GM21717 (cell line): ENCODE measurements around the gene AATK.

Experiments used
- ATAC-seq: cut with Tn5 transposase; IDR thresholded peaks from one replicate; pipeline ENCODE4 v1.9.1; 2021; ENCODE audit warnings: mild to moderate bottlenecking, moderate library complexity; ENCODE audit not compliant: unreplicated experiment

The AATK gene

DNA sequence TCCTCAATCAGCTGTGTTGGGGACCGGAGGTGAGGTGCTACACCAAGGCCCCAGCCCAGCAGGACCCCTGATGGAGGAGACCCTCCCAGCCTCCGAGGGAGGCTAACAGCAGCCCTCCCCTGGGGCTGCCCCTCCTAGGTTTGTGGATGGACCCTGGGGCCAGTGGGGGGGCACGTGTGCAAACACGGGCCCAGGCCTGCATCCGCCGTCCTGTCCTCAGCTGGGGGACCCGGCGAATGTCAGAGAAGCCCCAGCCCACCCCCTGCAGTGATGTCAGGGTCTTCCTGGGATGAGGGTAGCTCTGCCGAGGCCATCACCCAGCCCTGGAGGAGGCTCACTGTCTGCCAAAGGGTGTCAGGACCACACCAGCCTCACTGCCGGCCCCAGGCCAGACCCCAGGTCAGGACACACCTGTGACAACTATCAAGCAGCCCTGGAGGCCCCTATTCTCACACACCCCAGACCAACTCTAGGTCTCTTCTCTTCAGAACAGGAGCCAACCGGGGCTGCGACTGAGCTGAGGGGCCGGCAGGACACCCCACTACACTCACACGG lies 30.0 kb upstream of the AATK start:
- ATAC-seq = no peak

DNA sequence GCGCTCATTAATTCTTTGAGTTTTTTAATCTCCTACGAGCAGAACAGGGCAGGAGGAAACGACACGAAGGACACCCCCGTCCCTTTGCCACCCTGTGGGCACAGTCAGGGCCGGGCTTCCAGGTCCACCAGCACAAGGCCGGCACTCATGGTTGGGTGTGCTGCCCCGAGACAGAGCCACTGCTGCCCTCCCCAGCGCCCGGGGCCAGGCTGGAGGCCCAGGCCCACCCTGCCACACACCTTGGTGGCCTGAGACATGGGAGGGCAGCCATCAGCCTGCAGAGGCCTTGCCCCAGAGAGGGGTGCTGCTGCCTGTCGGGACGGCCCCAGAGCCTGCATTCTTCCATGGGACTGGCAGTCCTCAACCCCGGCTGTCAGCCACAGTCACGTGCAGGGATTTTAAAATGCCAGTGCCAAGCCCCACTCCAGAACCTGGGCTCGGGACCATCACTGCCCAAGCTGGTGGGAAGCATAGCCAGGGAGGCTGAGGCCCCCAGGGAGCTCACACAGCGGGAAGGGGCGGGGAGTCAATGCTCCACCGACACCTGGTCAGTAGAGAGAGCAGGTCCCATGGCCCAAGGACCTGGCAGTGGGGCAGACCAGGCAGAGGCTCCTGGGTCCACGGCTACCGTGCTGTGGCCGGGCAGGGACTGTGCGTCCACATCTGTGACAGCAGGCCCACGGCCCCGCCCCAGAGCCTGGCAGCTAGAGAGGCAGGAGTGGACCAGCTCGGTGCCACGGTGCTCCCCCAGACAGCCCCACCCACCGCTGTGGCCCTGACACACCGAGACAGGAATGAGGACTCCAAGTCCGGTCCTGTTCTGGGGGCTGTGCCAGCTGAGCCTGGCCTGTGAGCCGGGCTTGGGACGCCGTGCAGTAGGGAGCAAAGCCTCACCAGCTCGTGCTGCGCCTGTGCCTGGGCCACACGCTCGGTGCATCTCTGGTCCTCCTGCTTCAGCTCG lies 29.2 kb upstream of the AATK start:
- no peak for ATAC-seq

DNA sequence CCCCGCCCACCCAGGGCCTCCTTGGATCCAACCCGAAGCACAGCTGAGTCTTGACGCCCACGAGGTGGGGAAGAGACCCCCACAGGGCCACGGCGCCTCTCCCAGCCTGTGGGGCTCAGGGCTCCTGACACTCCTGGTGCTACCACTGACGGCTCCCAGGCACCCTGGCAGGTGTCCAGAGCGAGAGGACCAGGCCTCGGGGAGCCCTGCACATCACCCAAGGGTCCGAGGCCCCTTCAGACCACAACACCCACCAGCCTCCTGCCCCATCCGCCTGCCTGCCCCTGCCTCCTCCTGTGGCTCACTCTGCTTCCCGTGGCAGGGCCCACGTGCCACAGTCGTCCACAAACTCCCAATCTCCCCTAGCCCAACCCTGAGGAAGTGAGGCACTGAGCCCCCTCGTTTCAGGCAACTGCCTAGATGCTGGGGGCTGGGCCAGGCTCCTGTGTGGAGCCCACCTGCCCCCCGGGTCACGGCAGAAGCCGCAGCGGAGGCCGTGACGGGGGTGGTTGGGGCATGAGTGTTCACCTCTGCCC lies 28.3 kb upstream of the AATK start:
- no peak for ATAC-seq

DNA sequence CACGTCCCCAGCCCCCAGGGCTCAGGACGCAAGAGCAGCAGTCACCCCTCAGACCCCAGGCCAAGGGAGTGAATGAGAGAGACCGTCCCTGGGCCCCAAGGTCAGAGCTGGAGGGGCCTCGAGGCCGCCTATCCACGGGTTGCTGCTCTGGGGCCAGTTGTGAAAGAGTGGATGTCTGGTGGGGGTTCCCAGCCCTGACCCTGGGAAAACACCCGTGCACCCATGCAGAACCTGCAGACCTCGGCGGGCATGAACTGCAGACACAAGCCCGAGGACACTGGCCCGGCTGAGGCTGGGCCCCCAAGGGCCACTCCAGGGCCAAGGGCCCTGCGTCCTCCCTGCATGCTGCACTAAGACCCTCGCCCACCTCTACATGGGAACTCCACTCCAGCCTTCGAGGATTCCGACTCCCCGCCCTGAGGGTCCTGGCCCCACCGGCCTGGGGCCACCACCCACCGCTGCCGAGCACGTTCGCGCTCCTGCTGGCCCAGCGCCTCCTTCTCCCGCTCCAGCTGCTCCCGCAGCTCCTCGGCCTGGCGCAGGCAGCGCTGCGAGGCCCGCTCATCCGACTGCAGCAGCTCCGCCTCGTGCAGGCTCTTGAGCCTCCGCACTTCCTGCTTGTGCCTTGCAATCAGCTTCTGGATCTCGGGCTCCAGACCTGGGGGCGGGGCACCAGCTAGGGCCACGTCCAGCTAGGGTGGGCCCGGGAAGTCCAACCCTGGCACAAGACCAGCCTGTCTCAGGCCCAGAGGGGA lies 27.6 kb upstream of the AATK start:
- no peak for ATAC-seq

- ATAC-seq = no peak
Measured at GRCh38 chr17:81193051-81193410, 27.0 kb upstream of the AATK start.

GRCh38 chr17:81192386-81193050 lies 26.5 kb upstream of the AATK start:
- no peak for ATAC-seq

- ATAC-seq = no peak
Measured at GRCh38 chr17:81191646-81192045, 25.6 kb upstream of the AATK start.

- ATAC-seq = no peak
Measured at GRCh38 chr17:81191116-81191515, 25.1 kb upstream of the AATK start.

- no peak for ATAC-seq
Measured at GRCh38 chr17:81190591-81190990, 24.6 kb upstream of the AATK start.

DNA sequence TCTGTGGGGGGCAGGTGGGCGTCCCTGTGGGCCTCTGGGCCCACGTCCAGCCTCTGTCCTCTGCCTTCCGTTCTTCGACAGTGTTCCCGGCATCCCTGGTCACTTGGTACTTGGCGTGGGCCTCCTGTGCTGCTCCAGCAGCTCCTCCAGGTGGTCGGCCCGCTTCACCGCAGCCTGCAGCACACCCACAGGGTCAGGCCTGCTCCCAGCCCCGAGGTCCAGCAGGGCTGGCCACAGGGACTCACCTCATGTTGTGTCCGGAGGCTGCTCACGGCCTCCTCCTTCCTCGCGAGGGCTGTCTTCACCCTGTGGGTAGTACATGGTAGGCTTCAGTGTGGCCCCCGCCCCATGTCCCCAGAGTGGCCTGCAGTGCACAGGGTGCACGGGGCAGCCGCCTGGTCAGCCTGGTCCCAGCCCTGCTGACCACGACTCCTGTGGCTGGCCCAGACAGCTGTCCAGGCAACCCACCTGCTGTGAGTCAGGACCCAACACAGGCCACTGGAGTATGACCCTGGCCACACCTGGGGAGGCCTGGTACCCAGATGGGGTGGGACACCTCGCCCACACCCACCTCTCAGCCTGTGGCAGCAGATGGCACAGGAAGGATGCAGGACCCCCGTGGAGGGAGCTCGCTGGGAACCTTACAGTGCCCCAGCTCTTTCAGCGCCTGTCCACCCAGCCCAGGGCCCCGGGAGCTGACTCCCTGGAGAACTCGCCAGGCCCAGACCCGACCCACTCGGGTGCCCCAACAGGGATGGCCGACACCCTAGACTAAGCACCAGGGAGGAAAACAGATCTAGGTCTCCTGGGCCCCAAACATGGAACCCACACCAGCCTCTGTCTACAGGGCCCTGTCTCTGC lies 23.9 kb upstream of the AATK start:
- no peak for ATAC-seq

DNA sequence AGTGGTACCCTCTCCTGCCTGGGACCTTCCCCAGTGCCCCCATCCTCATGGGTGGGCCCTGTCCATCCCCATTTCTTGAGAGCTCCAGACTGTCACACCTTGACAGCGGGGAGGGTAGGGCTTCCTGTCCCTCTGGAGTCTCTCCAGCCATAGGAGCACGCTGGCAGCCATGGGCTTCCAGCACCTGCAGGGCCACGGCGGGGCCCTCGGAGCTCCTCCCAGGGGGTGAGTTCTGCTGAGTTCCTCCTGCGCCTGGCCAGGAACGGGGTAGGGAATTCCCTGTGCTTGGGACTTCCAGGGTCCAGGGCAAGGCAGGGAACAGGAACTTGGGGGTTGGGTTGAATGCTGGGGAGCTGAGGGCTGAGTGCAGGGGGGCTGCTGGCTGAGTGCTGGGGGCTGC lies 23.0 kb upstream of the AATK start:
- ATAC-seq = no peak

DNA sequence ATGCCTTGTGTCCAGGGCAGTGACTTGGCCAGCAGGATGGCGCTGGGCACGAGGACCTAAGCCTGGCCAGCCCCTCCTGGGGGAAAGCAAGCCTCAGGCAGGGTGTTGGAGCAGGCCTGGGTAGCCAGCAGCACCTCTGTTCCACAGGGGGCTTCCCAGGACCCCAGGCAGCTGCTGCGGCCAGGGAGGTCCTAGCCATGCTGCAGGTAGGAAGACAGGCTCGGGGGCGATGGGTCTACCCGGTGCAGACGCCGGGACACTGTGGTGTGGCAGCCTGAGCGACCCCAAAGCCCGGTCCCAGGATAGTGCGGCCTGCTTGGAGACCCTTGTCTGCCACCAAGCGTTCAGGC lies 22.4 kb upstream of the AATK start:
- no peak for ATAC-seq

DNA sequence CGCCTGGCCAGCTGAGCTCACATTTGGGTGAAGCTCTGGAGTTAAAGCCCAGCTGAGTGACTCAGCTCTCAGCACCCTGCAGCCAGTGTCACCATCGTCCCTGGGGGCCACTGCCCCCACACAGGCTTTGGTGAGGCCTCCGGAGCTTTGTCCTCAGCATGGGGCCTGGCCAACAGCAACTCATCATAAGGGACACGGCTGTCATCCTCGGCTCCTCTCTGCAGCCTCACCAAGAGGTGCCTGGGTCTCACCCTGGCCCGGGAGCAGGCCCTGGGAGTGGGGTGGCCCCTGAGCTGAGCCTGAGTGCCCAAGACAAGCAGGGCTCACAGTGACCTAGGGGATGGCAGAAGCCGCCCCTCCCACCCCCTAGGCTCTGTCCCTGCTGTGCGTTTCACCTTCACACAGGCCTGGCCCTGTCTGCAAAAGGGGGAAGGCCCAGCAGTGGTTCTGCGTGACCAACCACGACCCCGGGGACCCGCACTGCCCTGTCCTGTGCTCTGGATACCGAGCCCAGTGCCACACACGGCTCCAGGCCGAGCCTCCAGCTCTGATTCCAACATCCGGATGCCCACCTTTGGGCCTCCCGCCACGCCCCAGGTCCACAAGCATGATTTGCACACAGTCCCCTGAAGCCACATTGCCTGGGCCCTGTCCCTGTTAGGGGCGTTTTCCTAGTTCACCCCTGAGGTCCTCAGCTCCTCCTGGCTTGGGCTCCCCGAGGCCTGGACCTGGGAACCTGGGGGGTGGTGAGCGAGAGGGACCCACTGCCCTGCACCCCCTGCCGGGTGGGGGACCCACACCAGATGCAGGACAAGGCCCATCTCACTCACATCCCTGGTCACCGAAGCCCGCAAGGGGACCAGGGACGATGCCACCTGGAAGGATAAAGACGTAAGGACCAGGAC lies 21.8 kb upstream of the AATK start:
- no peak for ATAC-seq

- ATAC-seq = no peak
Measured at GRCh38 chr17:81187120-81187519, 21.1 kb upstream of the AATK start.

GRCh38 chr17:81186203-81186602 lies 20.2 kb upstream of the AATK start:
- ATAC-seq = no peak

DNA sequence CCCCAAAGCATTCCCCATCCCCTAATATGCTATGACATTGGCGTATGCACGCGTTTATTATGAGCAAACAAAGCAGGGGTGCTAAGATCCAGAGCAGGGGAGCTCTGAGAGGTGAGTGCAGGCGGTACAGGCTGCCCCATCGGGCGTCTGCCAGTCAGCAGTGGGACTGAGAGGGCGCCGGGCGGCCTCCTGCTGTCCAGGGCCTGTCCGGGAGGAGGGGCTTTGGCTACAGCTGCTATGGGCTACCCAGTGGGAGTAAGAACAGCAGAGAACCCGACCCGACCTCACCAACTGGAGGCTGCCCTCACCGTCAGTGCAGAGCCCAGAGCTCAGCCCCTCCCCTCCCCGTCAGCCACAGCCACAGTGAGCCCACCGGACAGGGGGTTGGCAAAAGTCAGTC lies 18.5 kb upstream of the AATK start:
- ATAC-seq = no peak

- ATAC-seq = no peak
Measured at GRCh38 chr17:81183807-81184206, 17.8 kb upstream of the AATK start.

- no peak for ATAC-seq
Measured at GRCh38 chr17:81183316-81183715, 17.3 kb upstream of the AATK start.

- no peak for ATAC-seq
Measured at GRCh38 chr17:81182596-81182995, 16.6 kb upstream of the AATK start.
